ENCODE measurements around the gene PKD2.
"Not testable (repeated sequence)": the region's sequence is repeated elsewhere in the genome, so short reads cannot be mapped to it uniquely, and the experiment has no call there.

Gene PKD2

GRCh38 chr4:88102026-88102425, 94.6 kb downstream of the PKD2 start:
- DNase-seq (ENCODE audit: extremely low read depth, low read depth) = no peak
- TF ChIP-seq, protein P1, sequence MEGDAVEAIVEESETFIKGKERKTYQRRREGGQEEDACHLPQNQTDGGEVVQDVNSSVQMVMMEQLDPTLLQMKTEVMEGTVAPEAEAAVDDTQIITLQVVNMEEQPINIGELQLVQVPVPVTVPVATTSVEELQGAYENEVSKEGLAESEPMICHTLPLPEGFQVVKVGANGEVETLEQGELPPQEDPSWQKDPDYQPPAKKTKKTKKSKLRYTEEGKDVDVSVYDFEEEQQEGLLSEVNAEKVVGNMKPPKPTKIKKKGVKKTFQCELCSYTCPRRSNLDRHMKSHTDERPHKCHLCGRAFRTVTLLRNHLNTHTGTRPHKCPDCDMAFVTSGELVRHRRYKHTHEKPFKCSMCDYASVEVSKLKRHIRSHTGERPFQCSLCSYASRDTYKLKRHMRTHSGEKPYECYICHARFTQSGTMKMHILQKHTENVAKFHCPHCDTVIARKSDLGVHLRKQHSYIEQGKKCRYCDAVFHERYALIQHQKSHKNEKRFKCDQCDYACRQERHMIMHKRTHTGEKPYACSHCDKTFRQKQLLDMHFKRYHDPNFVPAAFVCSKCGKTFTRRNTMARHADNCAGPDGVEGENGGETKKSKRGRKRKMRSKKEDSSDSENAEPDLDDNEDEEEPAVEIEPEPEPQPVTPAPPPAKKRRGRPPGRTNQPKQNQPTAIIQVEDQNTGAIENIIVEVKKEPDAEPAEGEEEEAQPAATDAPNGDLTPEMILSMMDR (IDR thresholded peaks at IDR 0.05; ENCODE audit: low read depth, low read length) = no peak

DNA sequence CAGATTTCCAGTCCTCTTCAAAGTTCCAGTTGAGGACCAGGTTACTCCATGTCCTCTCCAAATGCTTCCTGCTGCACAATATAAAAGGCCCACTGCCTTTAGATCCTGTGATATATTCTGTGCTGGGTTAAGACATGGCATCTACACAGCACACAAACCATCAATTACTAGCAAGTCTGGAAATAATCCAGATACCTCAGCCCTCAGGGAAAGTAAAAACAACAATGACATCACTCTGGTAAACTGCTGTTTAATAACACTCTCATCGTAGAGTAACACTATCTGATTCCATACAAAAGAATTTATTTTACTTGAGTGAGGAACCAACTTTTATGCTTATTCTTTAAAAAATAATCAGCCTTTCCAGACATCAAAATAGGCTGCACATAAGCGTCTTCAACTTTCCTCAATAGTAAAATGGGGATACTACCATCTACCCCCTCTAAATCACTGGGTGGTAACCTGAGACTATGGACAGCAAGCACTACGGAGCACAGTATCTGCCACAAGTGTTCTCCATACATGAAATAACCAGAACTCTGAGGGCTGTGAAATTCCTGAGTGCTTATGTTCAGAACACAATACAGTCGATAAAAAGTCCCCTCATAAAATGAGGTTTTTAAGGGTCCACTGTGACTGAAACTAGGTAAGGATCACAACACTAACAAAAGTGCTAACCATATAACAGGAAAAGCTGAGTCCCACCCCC, 97.6 kb downstream of the PKD2 start:
- TF ChIP-seq, protein P1 (IDR thresholded peaks at IDR 0.05; ENCODE audit: low read depth, low read length) = no peak
- no peak for DNase-seq (ENCODE audit: extremely low read depth, low read depth)

GRCh38 chr4:88106205-88106604, 98.8 kb downstream of the PKD2 start:
- TF ChIP-seq, protein P1 (IDR thresholded peaks at IDR 0.05; ENCODE audit: low read depth, low read length) = no peak
- no peak for DNase-seq (ENCODE audit: extremely low read depth, low read depth)

- DNase-seq (ENCODE audit: extremely low read depth, low read depth) = no peak
Measured at GRCh38 chr4:88107406-88108107, 100.1 kb downstream of the PKD2 start.

DNA sequence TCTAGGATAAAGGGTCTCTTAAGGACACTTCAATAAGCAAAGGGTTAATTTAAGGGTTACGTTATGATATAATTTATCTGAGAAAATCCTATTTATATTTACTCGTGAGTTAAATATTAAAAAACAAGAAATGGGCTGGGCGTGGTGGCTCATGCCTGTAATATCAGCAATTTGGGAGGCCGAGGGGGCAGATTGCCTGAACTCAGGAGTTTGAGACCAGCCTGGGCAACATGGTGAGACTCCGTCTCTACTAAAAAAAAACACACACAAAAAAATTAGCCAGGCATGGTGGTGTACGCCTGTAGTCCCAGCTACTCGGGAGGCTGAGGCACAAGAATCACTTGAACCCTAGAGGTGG, 100.7 kb downstream of the PKD2 start:
- not testable (repeated sequence) for DNase-seq (ENCODE audit: extremely low read depth, low read depth)

More at GRCh38 chr4:88107406-88108107, 100.1 kb downstream of the PKD2 start:
- TF ChIP-seq, protein P1 (IDR thresholded peaks at IDR 0.05; ENCODE audit: low read depth, low read length) = no peak

- no peak for DNase-seq (ENCODE audit: extremely low read depth, low read depth)
- TF ChIP-seq, protein P1 (IDR thresholded peaks at IDR 0.05; ENCODE audit: low read depth, low read length) = no peak
Measured at GRCh38 chr4:88108747-88109122, 101.3 kb downstream of the PKD2 start.

- DNase-seq (ENCODE audit: extremely low read depth, low read depth) = no peak
- TF ChIP-seq, protein P1 (IDR thresholded peaks at IDR 0.05; ENCODE audit: low read depth, low read length) = no peak
Measured at GRCh38 chr4:88109123-88109881, 101.9 kb downstream of the PKD2 start.

Data from AG09319 (cell line).